GM18526 (cell line): ENCODE data around the gene MPZL2.

Source experiments
- POLR2A ChIP-seq: IDR thresholded peaks from 3 replicates; pipeline ENCODE4 v1.6.1; 2011; ENCODE audit not compliant: insufficient read length; ENCODE audit errors: extremely low read depth

Gene MPZL2

DNA sequence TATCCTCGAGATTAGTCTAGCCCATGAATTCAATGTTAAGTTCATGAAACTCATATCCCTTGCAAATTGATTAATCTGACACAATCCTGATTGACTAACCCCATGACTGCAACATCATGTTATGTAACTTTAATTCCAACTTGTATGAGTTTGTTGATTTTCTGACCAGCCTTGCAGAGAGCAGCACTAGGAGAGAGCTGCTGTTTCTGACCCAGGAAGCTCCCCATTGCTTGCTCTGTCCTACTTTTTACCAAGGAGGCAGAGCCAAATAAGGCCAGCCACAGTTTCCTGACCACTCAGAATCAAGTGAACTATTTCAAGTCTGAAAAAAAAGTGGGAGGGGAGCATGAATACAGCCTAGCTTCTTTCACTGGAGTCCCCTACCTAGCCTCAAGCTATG is 25.2 kb downstream of the MPZL2 start:
- no peak for TF ChIP-seq POLR2A

DNA sequence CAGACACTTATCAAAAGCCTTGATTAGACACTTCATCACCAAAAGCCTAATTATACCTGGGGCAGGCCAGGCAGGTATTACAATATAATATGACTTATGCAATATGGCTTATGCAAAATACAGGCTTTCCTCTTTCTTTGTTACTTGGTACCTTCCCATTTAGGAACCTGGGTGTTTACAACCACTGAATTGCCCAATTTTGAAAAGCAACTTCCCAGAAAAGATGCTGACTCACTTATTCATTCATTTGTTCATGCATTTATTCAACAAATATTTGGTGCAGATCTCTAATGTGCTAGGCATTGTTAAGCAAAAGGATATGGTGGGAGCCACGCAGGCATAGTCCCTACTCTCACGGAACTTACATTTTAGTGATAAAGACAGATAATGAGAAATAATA is 25.7 kb downstream of the MPZL2 start:
- TF ChIP-seq POLR2A, result no peak

DNA sequence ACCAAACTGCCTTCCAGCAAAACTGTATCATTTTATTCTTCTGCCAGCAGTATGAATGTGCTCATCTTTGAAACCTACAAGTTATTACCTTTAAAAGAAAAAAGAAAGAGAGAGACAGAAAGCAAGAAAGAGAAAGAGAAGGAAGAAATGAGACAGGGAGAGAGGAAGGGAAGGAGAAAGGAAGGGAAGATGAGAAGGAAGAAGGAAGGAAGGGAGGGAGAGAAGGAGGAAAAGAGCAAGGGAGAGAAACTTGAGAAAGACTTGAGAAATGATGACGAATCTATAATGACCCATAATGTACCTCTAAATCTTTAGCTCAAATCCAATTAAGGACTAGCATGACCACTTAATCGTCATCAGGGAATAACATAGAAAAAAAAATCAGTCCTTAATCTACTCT is 27.9 kb downstream of the MPZL2 start:
- TF ChIP-seq POLR2A, result no peak

DNA sequence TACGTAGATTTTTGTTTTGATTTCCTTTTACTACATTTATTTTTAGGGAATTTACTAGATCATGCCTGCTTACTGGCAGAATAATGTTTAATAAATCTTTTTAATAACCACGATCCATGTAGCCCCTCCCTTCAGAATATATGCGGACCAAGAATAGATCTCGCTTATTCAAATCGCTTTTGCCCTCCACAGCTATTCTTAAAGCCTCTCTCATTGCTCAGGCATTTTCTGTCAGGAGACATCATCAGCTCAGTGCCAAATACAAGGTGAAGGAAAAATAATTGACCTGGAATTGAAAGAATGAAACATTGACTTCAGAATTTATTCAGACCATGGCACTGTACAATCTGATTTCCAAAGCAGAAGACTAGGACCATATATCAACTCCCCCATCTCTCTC is 29.3 kb downstream of the MPZL2 start:
- TF ChIP-seq POLR2A, result no peak

DNA sequence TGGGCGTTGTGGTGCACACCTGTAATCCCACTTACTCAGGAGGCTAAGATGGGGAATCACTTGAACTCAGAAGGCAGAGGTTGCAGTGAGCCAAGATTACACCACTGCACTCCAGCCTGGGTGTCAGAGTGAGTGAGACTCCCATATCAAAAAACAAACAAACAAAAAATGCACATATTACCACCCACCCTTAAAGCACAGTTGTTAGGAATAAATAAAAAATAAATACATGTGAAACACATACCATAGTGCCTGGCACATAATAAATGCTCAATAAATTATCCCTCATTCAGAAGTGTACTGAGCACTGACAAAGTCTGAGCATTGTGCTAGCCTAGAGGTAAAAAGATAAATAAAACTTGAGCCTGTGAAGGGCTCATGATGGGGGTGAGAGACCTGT is 30.2 kb downstream of the MPZL2 start:
- TF ChIP-seq POLR2A, result no peak

DNA sequence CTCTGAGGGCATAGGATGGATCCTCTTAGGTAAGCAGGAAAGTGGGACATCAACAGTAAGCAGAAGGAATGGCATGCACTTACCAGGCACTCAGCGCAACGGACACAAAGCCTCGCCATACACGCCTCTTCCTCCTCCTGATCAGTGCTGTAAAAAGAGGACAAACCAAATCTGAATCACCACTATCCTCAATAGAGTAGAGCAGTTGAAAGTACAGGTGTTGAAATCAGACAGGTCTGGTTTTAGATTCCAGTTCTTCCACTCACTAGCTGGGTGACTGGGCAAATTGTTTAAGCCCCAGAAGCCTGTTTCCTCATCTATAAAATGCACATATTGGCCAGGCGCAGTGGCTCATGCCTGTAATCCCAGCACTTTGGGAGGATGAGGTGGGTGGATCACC is 30.7 kb downstream of the MPZL2 start:
- no peak for TF ChIP-seq POLR2A

DNA sequence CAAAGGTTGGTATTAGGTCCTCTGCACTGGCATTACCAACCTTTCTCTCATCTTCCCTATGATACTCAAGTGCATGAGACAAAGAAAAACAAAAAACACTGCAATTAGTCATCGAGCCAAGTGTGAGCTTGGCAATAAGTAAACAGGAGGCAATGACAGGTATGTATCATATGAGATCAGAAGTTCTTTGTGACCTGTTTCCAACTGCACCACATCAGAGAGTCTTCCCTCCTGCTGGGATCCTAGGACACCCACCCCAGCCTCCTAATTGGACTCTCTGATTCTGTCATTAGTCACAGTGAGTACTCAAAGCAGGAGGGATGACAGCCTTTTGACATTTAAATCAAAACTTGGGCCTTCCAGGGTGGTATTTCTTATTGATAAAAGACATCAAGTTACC is 31.4 kb downstream of the MPZL2 start:
- no peak for TF ChIP-seq POLR2A

DNA sequence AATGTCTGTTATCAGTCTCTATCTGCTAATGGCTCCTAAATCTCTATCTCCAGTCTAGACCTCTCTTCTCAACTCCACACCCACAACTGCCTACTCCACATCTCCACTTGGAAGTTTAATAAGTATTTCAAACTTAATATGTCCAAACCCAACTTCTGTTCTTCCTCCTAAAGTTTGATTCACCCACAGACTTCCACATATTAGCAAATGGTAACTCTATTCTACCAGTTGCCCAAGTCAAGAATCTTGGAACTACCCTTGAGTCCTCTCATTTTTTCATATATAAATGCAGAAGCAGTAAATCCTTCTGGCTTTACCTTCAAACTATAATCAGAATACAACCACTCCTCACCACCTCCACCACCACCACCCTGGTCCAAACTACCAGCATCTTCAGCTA is 32.6 kb downstream of the MPZL2 start:
- TF ChIP-seq POLR2A, result no peak

DNA sequence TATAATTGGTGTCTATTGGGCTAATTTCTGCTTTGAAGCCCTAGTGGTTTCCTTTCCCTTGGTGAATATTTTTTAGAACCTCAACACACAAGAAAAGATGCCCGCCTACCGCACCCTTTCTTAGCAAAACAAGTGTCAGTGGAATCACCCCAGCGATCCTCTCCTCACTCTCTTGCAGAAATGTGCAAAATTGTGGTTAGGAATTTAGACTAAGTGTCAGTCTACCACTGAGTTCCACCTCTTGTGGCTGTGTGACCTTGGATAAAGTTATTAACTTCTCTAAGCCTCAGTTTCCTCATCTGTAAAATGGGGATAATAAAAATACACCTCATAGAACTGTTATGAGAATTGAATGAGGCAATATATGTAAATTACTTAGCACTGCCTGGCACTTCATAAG is 34.0 kb downstream of the MPZL2 start:
- no peak for TF ChIP-seq POLR2A

DNA sequence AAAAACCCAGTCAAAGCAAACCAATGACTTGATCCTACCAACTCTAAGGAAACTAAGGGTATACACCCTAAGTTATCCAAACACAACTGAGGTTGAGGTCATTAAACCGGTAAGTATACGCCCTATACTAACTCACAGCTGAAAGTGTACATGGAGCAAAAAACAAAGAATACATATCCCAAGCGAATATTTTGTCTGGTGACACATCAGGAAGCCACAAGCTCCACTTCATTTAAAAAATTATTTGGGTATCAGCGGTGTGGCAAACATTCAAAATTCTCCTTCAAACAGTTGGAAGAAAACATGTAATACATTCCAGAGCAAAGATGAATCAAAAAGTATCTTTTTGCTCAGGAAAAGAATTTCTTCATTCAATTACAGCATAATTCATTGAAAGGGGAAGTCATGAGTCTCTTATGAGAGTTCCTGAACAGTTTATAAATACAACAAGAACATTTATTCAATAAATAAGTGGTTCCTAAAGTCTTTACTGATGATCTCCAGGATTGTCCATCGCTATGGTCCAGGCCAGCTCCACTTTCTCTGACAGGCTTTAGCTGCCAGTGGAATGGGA is 34.7 kb downstream of the MPZL2 start:
- TF ChIP-seq POLR2A, result no peak

DNA sequence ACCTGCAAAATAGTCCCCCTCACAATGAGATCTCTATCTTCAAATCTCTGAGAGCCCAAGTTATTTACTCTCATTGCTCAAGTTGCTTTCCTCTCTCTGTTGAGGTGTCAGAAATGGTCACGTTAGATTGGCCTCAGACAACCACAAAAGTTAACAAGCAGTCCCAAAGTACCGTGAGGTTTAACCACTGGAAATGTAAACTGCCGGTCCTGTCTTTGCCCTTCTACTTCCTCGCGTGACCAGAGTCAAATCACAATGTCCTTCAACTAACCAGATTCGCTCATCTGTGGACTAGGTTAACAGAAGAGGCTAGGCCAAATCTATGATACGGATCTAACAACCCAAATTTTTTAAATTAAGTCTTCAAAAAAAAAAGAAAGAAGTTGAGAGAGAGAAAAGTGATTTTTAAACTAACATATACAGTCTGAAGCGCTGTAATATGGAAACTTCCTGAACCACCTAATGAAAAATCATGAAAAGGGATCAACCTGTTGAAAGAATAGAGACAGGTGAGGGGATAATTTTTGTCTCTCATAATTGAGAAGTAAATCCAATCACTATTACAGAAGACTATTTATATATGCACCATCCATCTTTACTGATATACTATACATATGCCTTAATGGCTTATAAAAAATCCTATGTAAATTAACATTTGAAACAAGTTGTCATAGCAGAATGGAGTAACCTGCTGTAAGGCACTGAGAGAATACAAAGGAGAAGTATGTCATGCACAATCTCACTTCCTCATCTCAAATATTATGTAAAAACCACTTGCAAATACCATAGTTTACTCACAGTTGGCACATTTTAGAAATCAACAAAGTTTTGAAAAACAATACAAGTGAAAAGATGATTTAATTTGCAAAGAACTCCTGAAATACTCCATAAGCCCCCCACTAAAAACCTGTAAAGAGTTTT is 36.0 kb downstream of the MPZL2 start:
- TF ChIP-seq POLR2A, result no peak

DNA sequence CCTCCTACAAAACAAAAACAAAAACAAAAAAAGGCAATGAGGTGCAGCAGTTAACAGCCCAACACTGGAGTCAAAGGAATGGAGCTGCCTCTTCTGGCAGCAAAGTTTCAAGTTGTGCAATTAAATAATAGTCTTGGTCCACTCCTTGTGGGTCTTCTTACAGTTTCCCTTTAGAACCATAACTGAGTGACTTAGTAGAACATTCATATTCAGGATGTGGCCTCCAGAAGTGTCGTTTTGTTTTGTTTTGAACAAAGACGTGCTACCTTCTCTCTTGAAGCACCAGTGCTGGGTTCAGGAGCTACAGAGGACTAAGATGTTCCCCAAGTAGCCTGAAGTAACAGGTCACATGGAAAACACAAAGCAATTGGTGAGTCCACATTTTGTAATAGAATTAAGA is 37.3 kb downstream of the MPZL2 start:
- TF ChIP-seq POLR2A, result no peak

DNA sequence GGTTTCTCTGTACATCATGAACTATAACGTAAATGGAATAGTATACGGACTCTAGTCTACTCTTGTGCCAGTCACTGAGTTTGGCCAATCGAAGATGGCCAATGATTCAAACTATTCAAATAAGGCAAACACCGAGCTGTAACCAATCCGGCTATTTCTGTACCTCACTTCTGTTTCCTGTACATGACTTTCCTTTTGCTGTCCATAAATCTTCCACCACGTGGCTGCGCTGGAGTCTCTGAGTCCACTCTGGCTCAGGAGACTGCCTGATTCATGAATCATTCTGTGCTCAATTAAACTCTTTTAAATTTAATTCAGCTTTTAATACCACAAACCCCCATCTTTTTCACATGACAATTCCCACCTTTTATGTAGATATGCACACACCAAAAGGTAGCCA is 37.8 kb downstream of the MPZL2 start:
- TF ChIP-seq POLR2A, result no peak

DNA sequence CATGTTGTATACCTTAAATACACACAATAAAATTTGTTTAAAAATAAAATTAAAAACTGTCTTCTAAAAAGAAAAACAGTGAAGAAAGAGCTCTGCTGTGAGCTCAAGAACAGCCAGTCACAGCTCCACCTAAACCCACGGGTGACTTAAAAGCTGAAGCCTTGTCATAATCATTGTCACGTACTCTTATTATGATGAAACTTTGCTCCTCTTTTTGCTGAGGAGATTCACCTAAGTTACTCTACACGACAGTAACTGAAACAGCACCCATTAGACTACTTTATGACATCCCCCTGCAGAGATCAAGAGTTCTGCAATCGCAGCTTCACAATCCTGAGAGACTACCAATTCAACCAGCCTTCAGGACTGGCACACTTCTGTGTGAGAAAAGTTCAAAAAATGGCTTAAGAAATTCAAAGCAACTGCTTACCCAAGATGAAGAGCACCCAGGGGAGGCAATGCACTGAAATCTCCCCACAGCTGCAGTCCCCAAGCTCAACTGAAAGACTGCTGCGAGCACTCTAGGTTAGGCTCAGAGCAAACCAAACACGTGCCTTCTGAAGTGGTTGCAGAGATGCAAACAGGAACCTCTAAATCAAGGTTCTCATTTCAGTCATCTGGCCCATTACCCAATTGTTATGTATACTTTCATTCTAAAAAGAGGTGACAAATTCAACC is 39.4 kb downstream of the MPZL2 start, which contains the start of gene JAML:
Gene JAML (minus strand): TSS at position 501 of the 678 bp plus-strand sequence. CDS start 10,145 bp downstream, outside the sequence.
- no peak for TF ChIP-seq POLR2A

DNA sequence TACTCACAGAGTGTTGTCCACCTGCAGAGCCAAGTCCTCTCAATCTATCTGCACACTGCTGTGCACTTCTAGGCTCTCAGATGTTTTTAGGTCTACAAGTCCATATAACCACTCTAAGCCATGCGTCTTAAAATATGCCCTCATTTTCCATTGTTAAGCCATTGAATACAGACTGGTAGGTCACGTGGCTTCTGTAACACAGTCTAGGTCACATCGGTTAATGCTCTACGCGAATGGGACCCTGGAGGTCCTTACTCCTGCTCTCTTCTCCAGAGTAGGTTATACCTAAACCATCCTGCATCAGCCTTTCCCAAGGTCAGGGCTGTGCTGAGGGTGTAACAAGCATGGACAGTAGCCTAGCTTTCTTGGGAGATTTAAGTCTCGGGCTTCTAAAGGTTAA is 40.1 kb downstream of the MPZL2 start:
- TF ChIP-seq POLR2A, result no peak

DNA sequence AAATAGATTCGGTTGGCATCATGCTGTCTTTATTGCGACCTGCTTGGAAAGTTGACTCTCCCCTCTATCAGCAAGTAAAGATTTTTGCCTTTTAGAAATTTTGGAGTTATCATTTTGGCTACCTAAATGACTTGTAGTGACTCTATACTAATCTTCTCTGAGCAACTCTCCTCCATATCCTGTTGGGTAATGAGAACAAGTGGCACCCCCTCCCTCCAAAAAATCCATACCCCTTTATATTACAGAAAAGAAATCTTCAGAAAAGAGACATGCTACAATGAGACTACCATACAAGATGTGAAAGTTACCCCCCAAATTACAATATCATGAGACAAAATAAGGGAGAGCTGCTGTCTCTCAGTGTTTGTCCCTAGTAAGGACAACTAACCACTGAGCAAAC is 40.5 kb downstream of the MPZL2 start:
- TF ChIP-seq POLR2A, result no peak
